GM12878 (cell line): ENCODE results near the gene NUMBL. TPM values are rescaled to one million over a fixed set of nuclear protein-coding genes. Genes with fewer than 3 reads are reported as not detected.

Source experiments
- ATAC-seq: fragments of 200-7000 bp; cut with Tn5 transposase; 3 replicates; pipeline ENCODE4 v1.9.1; 2020; ENCODE audit warnings: mild to moderate bottlenecking, moderate library complexity
- BruUV-seq: library from RNA; stranded (reverse); fragments of 400-500 nt; replicated peaks from 2 replicates; lab custom pipeline; 2021; lab: Mats Ljungman, UMichigan
- CTCF ChIA-PET: fragments of 300-600 bp; sonication (Branson Sonifier 250); formaldehyde crosslinking; extraction: SDS; loops from one replicate; lab custom pipeline; 2021; ENCODE audit warnings: inconsistent platforms; lab: Yijun Ruan, JAX
- POLR2A ChIA-PET: fragments of 350-600 bp; formaldehyde crosslinking; extraction: SDS; loops from one replicate; lab custom pipeline; 2021; ENCODE audit warnings: inconsistent platforms; lab: Charles Lee
- RAD21 ChIA-PET: fragments of 300-600 bp; sonication (Branson Sonifier 250); formaldehyde crosslinking; loops from one replicate; lab custom pipeline; 2023; ENCODE audit warnings: antibody characterized with exemption; ENCODE audit not compliant: unreplicated experiment; lab: Charles Lee
- SMC1A ChIA-PET: fragments of 300-600 bp; sonication (Branson Sonifier 250); formaldehyde crosslinking; loops from one replicate; lab custom pipeline; 2023; ENCODE audit not compliant: unreplicated experiment, uncharacterized antibody; lab: Charles Lee
- DNase-seq: peaks from one replicate; pipeline ENCODE4 v3.0.0-alpha.2; 2011; ENCODE audit warnings: low read depth, low spot score
- FAIRE-seq: peaks from 3 replicates; lab custom pipeline; 2011; peaks lifted over from hg19 to GRCh38; lab: Jason Lieb, UNC
- H2AFZ ChIP-seq: 2 replicates; pipeline ENCODE4 v1.6.0; 2011; ENCODE audit warnings: low read depth, low read length, control low read depth; ENCODE audit not compliant: control insufficient read depth
- H3K27ac ChIP-seq: 2 replicates; pipeline ENCODE4 v1.5.1; 2011; ENCODE audit warnings: control low read depth; ENCODE audit not compliant: control insufficient read depth, insufficient read depth
- H3K27me3 ChIP-seq, 2 experiments: replicated peaks in 1 of 2; 2 replicates each; pipeline versions ENCODE4 v1.6.0 to v1.6.1; 2011; ENCODE audit warnings: low read length in 1 of 2; ENCODE audit not compliant: control insufficient read depth in 2 of 2, insufficient read depth in 2 of 2
- H3K36me3 ChIP-seq, 2 experiments: 2 replicates each; pipeline ENCODE4 v1.5.1; 2011; ENCODE audit warnings: low read length in 1 of 2; ENCODE audit not compliant: control insufficient read depth in 2 of 2, insufficient read depth in 2 of 2
- H3K4me1 ChIP-seq: 2 replicates; pipeline ENCODE4 v1.6.1; 2011; ENCODE audit warnings: mild to moderate bottlenecking, low read length, moderate library complexity, mixed read lengths; ENCODE audit not compliant: control insufficient read depth, insufficient read depth
- H3K4me2 ChIP-seq: 2 replicates; pipeline ENCODE4 v1.6.0; 2011; ENCODE audit warnings: control low read depth; ENCODE audit not compliant: control insufficient read depth, insufficient read depth
- H3K4me3 ChIP-seq: fragments of 200-600 bp; sonication (generic); 2 replicates; pipeline ENCODE4 v1.5.1; 2016
- H3K79me2 ChIP-seq: 2 replicates; pipeline ENCODE4 v1.6.0; 2011; ENCODE audit warnings: low read length; ENCODE audit not compliant: control insufficient read depth, insufficient read depth
- H3K9ac ChIP-seq: 2 replicates; pipeline ENCODE4 v1.8.0; 2011; ENCODE audit warnings: low read length, control low read depth, mixed read lengths; ENCODE audit not compliant: control insufficient read depth, insufficient read depth
- H3K9me3 ChIP-seq: replicated peaks from 3 replicates; pipeline ENCODE4 v1.5.1; 2011; ENCODE audit warnings: mild to moderate bottlenecking, low read length; ENCODE audit not compliant: control insufficient read depth, insufficient read depth
- H4K20me1 ChIP-seq: 2 replicates; pipeline ENCODE4 v1.6.0; 2011; ENCODE audit not compliant: control insufficient read depth, insufficient read depth
- BCL11A ChIP-seq: IDR thresholded peaks from 2 replicates; pipeline ENCODE4 v1.6.1; 2011; ENCODE audit warnings: low read depth, low read length
- BMI1 ChIP-seq: fragments of 450-650 bp; IDR thresholded peaks from 2 replicates; pipeline ENCODE4 v1.6.1; 2016; ENCODE audit warnings: mild to moderate bottlenecking, moderate library complexity, borderline replicate concordance
- BRCA1 ChIP-seq: IDR thresholded peaks from 2 replicates; pipeline ENCODE4 v1.6.1; 2011; ENCODE audit warnings: low read depth, low read length, improper control_type of control experiment
- HDAC6 ChIP-seq: fragments of 200-600 bp; sonication (generic); IDR thresholded peaks from one replicate; pipeline ENCODE4 v1.8.0; 2017; ENCODE audit warnings: antibody characterized with exemption; ENCODE audit not compliant: unreplicated experiment
- JUND ChIP-seq: IDR thresholded peaks from 2 replicates; pipeline ENCODE4 v1.6.1; 2012; ENCODE audit warnings: low read depth, mild to moderate bottlenecking, low read length, improper control_type of control experiment, moderate library complexity
- LARP7 ChIP-seq: fragments of 450-650 bp; IDR thresholded peaks from 2 replicates; pipeline ENCODE4 v1.6.1; 2017; ENCODE audit warnings: mild to moderate bottlenecking
- MEF2B ChIP-seq: fragments of 450-650 bp; IDR thresholded peaks from 2 replicates; pipeline ENCODE4 v1.6.1; 2018; ENCODE audit warnings: mild to moderate bottlenecking, moderate library complexity; ENCODE audit not compliant: partially characterized antibody, poor library complexity, severe bottlenecking
- MTA2 ChIP-seq: fragments of 450-650 bp; IDR thresholded peaks from 2 replicates; pipeline ENCODE4 v1.6.1; 2016; ENCODE audit warnings: low read depth, mild to moderate bottlenecking, moderate library complexity
- MTA3 ChIP-seq: IDR thresholded peaks from 2 replicates; pipeline ENCODE4 v1.6.1; 2012; ENCODE audit warnings: low read length, inconsistent platforms, borderline replicate concordance
- MXI1 ChIP-seq: fragments of 150-350 bp; IDR thresholded peaks from 2 replicates; pipeline ENCODE4 v1.6.1; 2011; ENCODE audit warnings: low read depth, mild to moderate bottlenecking, inconsistent platforms, low read length, improper control_type of control experiment
- PAX8 ChIP-seq: fragments of 450-650 bp; IDR thresholded peaks from 2 replicates; pipeline ENCODE4 v1.6.1; 2017; ENCODE audit warnings: mild to moderate bottlenecking, moderate library complexity
- RCOR1 ChIP-seq: conservative IDR thresholded peaks from 2 replicates; pipeline ENCODE4 v1.6.1; 2012; ENCODE audit warnings: low read depth, low read length, improper control_type of control experiment
- SMAD1 ChIP-seq: fragments of 450-650 bp; IDR thresholded peaks from 2 replicates; pipeline ENCODE4 v1.6.1; 2018; ENCODE audit warnings: mild to moderate bottlenecking, low read depth; ENCODE audit not compliant: partially characterized antibody
- SMARCA5 ChIP-seq: fragments of 450-650 bp; IDR thresholded peaks from 2 replicates; pipeline ENCODE4 v1.6.1; 2017; ENCODE audit warnings: mild to moderate bottlenecking
- STAT3 ChIP-seq: IDR thresholded peaks from 2 replicates; pipeline ENCODE4 v1.6.1; 2011; ENCODE audit warnings: low read depth, low read length, improper control_type of control experiment
- USF1 ChIP-seq: IDR thresholded peaks from 2 replicates; pipeline ENCODE4 v1.6.1; 2011; ENCODE audit warnings: borderline replicate concordance, low read depth, mild to moderate bottlenecking, moderate library complexity, mixed read lengths, low read length; ENCODE audit not compliant: insufficient read depth; ENCODE audit errors: extremely low read length
- ZNF622 ChIP-seq: fragments of 450-650 bp; IDR thresholded peaks from 2 replicates; pipeline ENCODE4 v1.6.1; 2017; ENCODE audit warnings: mild to moderate bottlenecking, inconsistent platforms
- ZSCAN29 ChIP-seq: fragments of 450-650 bp; IDR thresholded peaks from 2 replicates; pipeline ENCODE4 v1.6.1; 2017; ENCODE audit warnings: mild to moderate bottlenecking, moderate library complexity
- WGBS: methylation state at CpG from one replicate; pipeline ENCODE4 v1.1.6; 2016; ENCODE audit warnings: low lambda C conversion rate; ENCODE audit not compliant: insufficient replicate concordance, insufficient coverage; ENCODE audit errors: missing lambda C conversion rate; 5-methylcytosine and 5-hydroxymethylcytosine counted together
- in situ Hi-C: fragments of 300-500 bp; cut with MboI; formaldehyde crosslinking; loops from 9 replicates; pipeline ENCODE4 v1.14.3; 2018; ENCODE audit warnings: mixed read lengths
- intact Hi-C: fragments of 100-400 bp; cut with micrococcal nuclease; formaldehyde crosslinking; loops from one replicate; pipeline ENCODE4 v1.14.2; 2022; ENCODE audit not compliant: unreplicated experiment
- polyA plus RNA-seq, 11 experiments: library from polyadenylated mRNA; depleted of rRNA in 4 of 11; unstranded in 6 of 11; stranded (reverse) in 5 of 11; fragments of >200 nt; fragmentation: Nextera tagmentation in 4 of 11; fragmentation: Illumina TruSeq in 1 of 11; extraction: Ambion mirVana in 4 of 11; extraction: Trizol in 1 of 11; gene quantifications; 1 replicate in 1 of 11; 2 replicates in 10 of 11; pipeline versions ENCODE4 v1.2.1 to v1.2.3, GENCODE V29; 2011 to 2016; ENCODE audit warnings: inconsistent platforms in 2 of 11, missing spikeins in 2 of 11, low read depth in 1 of 11
- total RNA-seq, 4 experiments: library from RNA; depleted of rRNA in 3 of 4; stranded (reverse); fragments of >200 nt in 3 of 4; fragmentation: Illumina TruSeq in 1 of 4; extraction: Trizol in 1 of 4; gene quantifications; 2 replicates each; pipeline versions ENCODE4 v1.2.1 to v1.2.3, GENCODE V29; 2013 to 2021

Gene NUMBL
- total and polyA plus RNA-seq, 10 of the 15 experiments (the other 5 are each of a cell fraction or from before 2014, with no cell fraction given) = 0.16 to 9.4 (median 1.9) TPM

GRCh38 chr19:40659116-40659515 lies 31.3 kb downstream of the NUMBL start:
- WGBS = 43% methylated on average over 5 of the region's 5 CpGs
- Histone ChIP-seq H3K79me2 (no peaks in the 10 kb centered on the region), H3K27ac (no peak overlapping the region), H3K27me3 (no peaks in the 10 kb centered on the region), H2AFZ (no peak overlapping the region), H3K4me3 (no peak overlapping the region), H4K20me1 (no peaks in the 10 kb centered on the region), H3K9me3 (no peaks in the 10 kb centered on the region), H3K4me2 (no peak overlapping the region), H3K4me1 (peaks cover 6% of the 10 kb centered on the region), H3K36me3 (no peaks in the 10 kb centered on the region), H3K9ac (no peak overlapping the region)
- SMC1A ChIA-PET = interaction anchor here (7.2 kb wide), 1 partner anchor 160 kb away, joined by 56 read pairs; no protein-coding TSS in a partner anchor
- CTCF ChIA-PET = interaction anchor here (0.6 to 6.3 kb wide), 3 partner anchors 24 to 228 kb away, joined by 3 to 76 read pairs (median 10); no protein-coding TSS in a partner anchor
- no TSS peak for BruUV-seq
- RAD21 ChIA-PET = no interaction called here
- FAIRE-seq = no peak
- intact Hi-C loops = no loop called here
- ATAC-seq = no peak
- in situ Hi-C loops = loop anchor here (5.0 to 10.0 kb wide), 2 partner anchors 163 to 496 kb away; no protein-coding TSS in a partner anchor
- TF ChIP-seq SMARCA5 (no peak), BCL11A (no peak), MTA3 (no peak), MTA2 (no peak), JUND (no peak), BMI1 (no peak), RCOR1 (no peak), HDAC6 (no peak), BRCA1 (no peak), PAX8 (no peak), USF1 (no peak), ZSCAN29 (no peak), ZNF622 (no peak), LARP7 (no peak), SMAD1 (no peak), MXI1 (no peak), MEF2B (no peak), STAT3 (no peak)
- POLR2A ChIA-PET = no interaction called here
- no peak for DNase-seq
